GM18951 (cell line): ENCODE data around the gene SYT4.

Source experiments
- POLR2A ChIP-seq: IDR thresholded peaks from 4 replicates; pipeline ENCODE4 v1.6.1; 2011; ENCODE audit warnings: mild to moderate bottlenecking; ENCODE audit not compliant: insufficient read length, insufficient read depth; ENCODE audit errors: extremely low read depth
- in situ Hi-C: fragments of 300-500 bp; cut with MboI; formaldehyde crosslinking; loops from one replicate; pipeline ENCODE4 v1.12.0; 2022; ENCODE audit warnings: low sequenced_read_pairs, mixed read lengths, inconsistent platforms; ENCODE audit not compliant: unreplicated experiment

The SYT4 gene

GRCh38 chr18:43271593-43272432, 5.5 kb downstream of the SYT4 start:
- in situ Hi-C loops = loop anchor here (10.0 to 25.0 kb wide), 2 partner anchors 960 to 1147 kb away; no protein-coding TSS in a partner anchor
- TF ChIP-seq POLR2A = no peak

GRCh38 chr18:43267818-43268217, 9.5 kb downstream of the SYT4 start:
- TF ChIP-seq POLR2A = no peak
- in situ Hi-C loops = loop anchor here (25.0 kb wide), 1 partner anchor 956 kb away; no protein-coding TSS in a partner anchor

GRCh38 chr18:43265465-43265864, 11.8 kb downstream of the SYT4 start:
- in situ Hi-C loops = loop anchor here (25.0 kb wide), 1 partner anchor 953 kb away; no protein-coding TSS in a partner anchor
- no peak for TF ChIP-seq POLR2A

GRCh38 chr18:43248610-43249249, 28.6 kb downstream of the SYT4 start:
- in situ Hi-C loops = no loop called here
- TF ChIP-seq POLR2A = no peak

- TF ChIP-seq POLR2A = no peak
- in situ Hi-C loops = no loop called here
Observed at GRCh38 chr18:43247944-43248343, 29.3 kb downstream of the SYT4 start.

- no peak for TF ChIP-seq POLR2A
Observed at GRCh38 chr18:43238429-43238828, 38.9 kb downstream of the SYT4 start.

GRCh38 chr18:43236921-43237320, 40.4 kb downstream of the SYT4 start:
- in situ Hi-C loops = no loop called here
- TF ChIP-seq POLR2A = no peak

More at GRCh38 chr18:43238429-43238828, 38.9 kb downstream of the SYT4 start:
- in situ Hi-C loops = no loop called here

GRCh38 chr18:43234889-43235288, 42.4 kb downstream of the SYT4 start:
- no peak for TF ChIP-seq POLR2A
- in situ Hi-C loops = no loop called here

GRCh38 chr18:43222501-43222900, 54.8 kb downstream of the SYT4 start:
- no peak for TF ChIP-seq POLR2A
- in situ Hi-C loops = no loop called here

GRCh38 chr18:43220691-43221090, 56.6 kb downstream of the SYT4 start:
- TF ChIP-seq POLR2A = no peak
- in situ Hi-C loops = no loop called here
